Thymus (tissue), 14 donors: ENCODE measurements around the gene ZNF177. TPM values are rescaled to one million over a fixed set of nuclear protein-coding genes. Genes with fewer than 3 reads are reported as not detected.
A peak's percentile ranks its signal among the peaks of the same experiment; 100 is the strongest.
"Not testable (repeated sequence)": the region's sequence is repeated elsewhere in the genome, so short reads cannot be mapped to it uniquely, and the experiment has no call there.

Experiments
- DNase-seq, 9 donors: peaks; one replicate each; pipeline ENCODE4 v3.0.0-alpha.2; 2013; ENCODE audit warnings: low spot score in 9 of 9, low read depth in 6 of 9, missing footprints in 1 of 9
- H3K27ac ChIP-seq, 2 donors: one replicate each; pipeline ENCODE4 v1.5.1; 2013; ENCODE audit warnings: control low read depth in 1 of 2, low read depth in 1 of 2, low read length in 1 of 2, mild to moderate bottlenecking in 1 of 2, moderate library complexity in 1 of 2
- H3K27me3 ChIP-seq, 2 donors: one replicate each; pipeline ENCODE4 v1.5.1; 2013; ENCODE audit warnings: low read length in 1 of 2; ENCODE audit not compliant: control insufficient read depth in 2 of 2, insufficient read depth in 1 of 2
- H3K36me3 ChIP-seq, 2 donors: one replicate each; pipeline ENCODE4 v1.5.1; 2013; ENCODE audit warnings: low read length in 1 of 2, mild to moderate bottlenecking in 1 of 2, moderate library complexity in 1 of 2; ENCODE audit not compliant: control insufficient read depth in 2 of 2, insufficient read depth in 2 of 2
- H3K4me1 ChIP-seq, 2 donors: one replicate each; pipeline ENCODE4 v1.5.1; 2013; ENCODE audit warnings: low read length in 2 of 2; ENCODE audit not compliant: control insufficient read depth in 2 of 2, insufficient read depth in 2 of 2
- H3K4me3 ChIP-seq, 2 donors: one replicate each; pipeline ENCODE4 v1.5.1; 2013; ENCODE audit warnings: low read length in 2 of 2, control low read depth in 1 of 2, mild to moderate bottlenecking in 1 of 2
- H3K9me3 ChIP-seq, 2 donors: one replicate each; pipeline ENCODE4 v1.5.1; 2013; ENCODE audit warnings: low read length in 1 of 2, mild to moderate bottlenecking in 1 of 2; ENCODE audit not compliant: control insufficient read depth in 2 of 2, insufficient read depth in 1 of 2
- WGBS: extraction: QIAGEN DNeasy Blood & Tissue Kit; methylation state at CpG from one replicate; pipeline ENCODE4 v1.1.7; 2013; 5-methylcytosine and 5-hydroxymethylcytosine counted together
- long read RNA-seq, 10 donors: transcript quantifications; one replicate each; lab custom pipeline, GENCODE V29; 2026
- polyA plus RNA-seq: library from polyadenylated mRNA; stranded (reverse); fragments of 200-250 nt; gene quantifications from one replicate; pipeline ENCODE4 v1.2.3, GENCODE V29; 2013
- total RNA-seq: library from RNA; stranded (reverse); fragments of 120-200 nt; gene quantifications from one replicate; pipeline ENCODE4 v1.2.4, GENCODE V29; 2013
- donor health status: healthy.

Gene ZNF177
- total RNA-seq, result 2.9 TPM
- 13.8 TPM for polyA plus RNA-seq
- long read RNA-seq, donor 1, result 0 reads
- long read RNA-seq, donor 2, result 0 reads
- long read RNA-seq, donor 3, result 0 reads
- long read RNA-seq, donor 4, result 0 reads
- long read RNA-seq, donor 5, partial matches to known transcripts, result 8 of 8 reads
- long read RNA-seq, donor 5, other reads (novel, unspliced or antisense), result 0 of 8 reads
- long read RNA-seq, donor 6, result 0 reads
- long read RNA-seq, donor 7, result 0 reads
- long read RNA-seq, donor 8, result 0 reads
- long read RNA-seq, donor 9, result 0 reads
- long read RNA-seq, donor 10, result 0 reads

- 5% methylated on average over 28 of the region's 28 CpGs for WGBS
- Histone ChIP-seq H3K4me3 (peak within 1 kb of the TSS; percentile 34 to 56), H3K4me1 (peaks cover 4 to 6% of the 10 kb centered on the region in 2 donors), H3K27me3 (peaks cover 0 to 6% of the 10 kb centered on the region in 2 donors), H3K9me3 (peaks cover 3 to 9% of the 10 kb centered on the region in 2 donors), H3K36me3 (no peaks in the 10 kb centered on the region), H3K27ac (no peak within 1 kb of the TSS)
- peak in 5 of 9 donors; percentile 1 to 37 (median 20) for DNase-seq
Observed at GRCh38 chr19:9362905-9363304, at the start of gene ZNF177. ZNF177 (plus strand) TSS chr19:9363013; CDS start chr19:9378312, 15,299 bp downstream.

DNA sequence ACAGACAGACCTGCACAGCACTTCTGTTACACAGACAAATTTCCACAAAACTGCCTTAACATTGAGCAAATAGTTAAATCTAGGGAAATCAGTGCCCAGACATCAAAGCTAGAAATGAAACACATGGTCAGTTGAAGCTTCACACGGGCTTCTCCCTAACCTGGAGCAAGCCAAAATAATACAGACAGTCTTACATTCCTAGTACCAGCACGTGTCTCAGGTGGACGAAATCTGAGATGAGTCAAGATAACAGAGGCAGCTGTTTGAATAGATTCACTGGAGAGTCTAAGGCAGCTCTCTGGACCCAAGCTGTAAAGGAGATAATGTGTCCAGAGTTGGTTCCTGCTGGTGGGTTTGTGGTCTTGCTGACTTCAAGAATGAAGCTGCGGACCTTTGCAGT lies 49.1 kb upstream of the ZNF177 start:
- H3K27me3 ChIP-seq, result no peaks in the 10 kb centered on the region
- no peak overlapping the region for H3K4me3 ChIP-seq
- no peaks in the 10 kb centered on the region for H3K36me3 ChIP-seq
- WGBS, result 82% methylated on average over 4 of the region's 4 CpGs
- H3K9me3 ChIP-seq, result peaks cover 0 to 23% of the 10 kb centered on the region in 2 donors
- peaks cover 0 to 3% of the 10 kb centered on the region in 2 donors for H3K4me1 ChIP-seq
- DNase-seq, result no peak
- H3K27ac ChIP-seq, result no peak overlapping the region

- no peak overlapping the region for H3K4me3 ChIP-seq
- 97% methylated on average over 23 of the region's 23 CpGs for WGBS
Observed at GRCh38 chr19:9321338-9321737, 41.5 kb upstream of the ZNF177 start.

GRCh38 chr19:9321756-9322155 lies 41.1 kb upstream of the ZNF177 start:
- H3K27ac ChIP-seq, H3K36me3 ChIP-seq, H3K4me3 ChIP-seq, H3K27me3 ChIP-seq, H3K4me1 ChIP-seq, DNase-seq: not testable (repeated sequence)
- H3K9me3 ChIP-seq, result peaks cover 0 to 38% of the 10 kb centered on the region in 2 donors
- WGBS, result 94% methylated on average over 10 of the region's 14 CpGs

More at GRCh38 chr19:9321338-9321737, 41.5 kb upstream of the ZNF177 start:
- H3K27ac ChIP-seq, result no peak overlapping the region
- peaks cover 6 to 9% of the 10 kb centered on the region in 2 donors for H3K4me1 ChIP-seq
- no peak for DNase-seq
- H3K9me3 ChIP-seq, result peaks cover 0 to 38% of the 10 kb centered on the region in 2 donors
- H3K27me3 ChIP-seq, result no peaks in the 10 kb centered on the region
- H3K36me3 ChIP-seq, result no peaks in the 10 kb centered on the region

DNA sequence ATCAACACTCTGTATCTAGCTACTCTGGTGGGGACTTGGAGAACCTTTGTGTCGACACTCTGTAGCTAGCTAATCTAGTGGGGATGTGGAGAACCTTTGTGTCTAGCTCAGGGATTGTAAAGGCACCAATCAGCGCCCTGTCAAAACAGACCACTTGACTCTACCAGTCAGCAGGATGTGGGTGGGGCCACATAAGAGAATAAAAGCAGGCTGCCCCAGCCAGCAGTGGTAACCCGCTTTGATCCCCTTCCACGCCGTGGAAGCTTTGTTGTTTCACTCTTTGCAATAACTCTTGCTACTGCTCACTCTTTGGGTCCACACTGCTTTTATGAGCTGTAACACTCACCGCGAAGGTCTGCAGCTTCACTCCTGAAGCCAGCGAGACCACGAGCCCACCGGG lies 40.6 kb upstream of the ZNF177 start:
- 96% methylated on average over 10 of the region's 10 CpGs for WGBS
- H3K4me1 ChIP-seq, result not testable (repeated sequence)
- peaks cover 0 to 38% of the 10 kb centered on the region in 2 donors for H3K9me3 ChIP-seq

DNA sequence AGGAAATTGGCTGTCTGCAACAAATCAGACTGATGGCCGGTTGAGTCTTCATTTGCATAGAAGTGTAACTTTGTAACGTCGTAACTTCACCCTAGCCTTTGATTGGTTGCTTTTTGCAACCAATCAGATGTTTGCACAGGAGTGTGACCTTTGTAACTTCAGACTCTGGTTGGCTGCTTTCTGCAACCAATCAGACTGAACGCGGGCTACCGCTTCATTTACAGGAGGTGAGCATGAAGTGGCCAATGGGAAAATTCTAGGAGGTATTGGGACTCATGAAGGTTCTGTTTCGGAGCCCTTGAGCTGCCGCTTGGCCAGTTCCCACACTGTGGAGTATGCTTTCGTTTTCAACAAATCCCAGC lies 39.3 kb upstream of the ZNF177 start:
- WGBS, result 8% methylated on average over 9 of the region's 9 CpGs
- peaks cover 0 to 3% of the 10 kb centered on the region in 2 donors for H3K36me3 ChIP-seq
- H3K27me3 ChIP-seq, result no peaks in the 10 kb centered on the region
- H3K4me3 ChIP-seq, result peak overlapping the region; percentile 86 to 89
- DNase-seq, result no peak
- H3K27ac ChIP-seq, result peak overlapping the region; percentile 93 to 96
- H3K9me3 ChIP-seq, result peaks cover 2 to 42% of the 10 kb centered on the region in 2 donors
- H3K4me1 ChIP-seq, result peaks cover 6 to 9% of the 10 kb centered on the region in 2 donors

More for the DNA sequence above, 40.6 kb upstream of the ZNF177 start:
- not testable (repeated sequence) for H3K27ac ChIP-seq, H3K27me3 ChIP-seq, DNase-seq, H3K36me3 ChIP-seq, H3K4me3 ChIP-seq

DNA sequence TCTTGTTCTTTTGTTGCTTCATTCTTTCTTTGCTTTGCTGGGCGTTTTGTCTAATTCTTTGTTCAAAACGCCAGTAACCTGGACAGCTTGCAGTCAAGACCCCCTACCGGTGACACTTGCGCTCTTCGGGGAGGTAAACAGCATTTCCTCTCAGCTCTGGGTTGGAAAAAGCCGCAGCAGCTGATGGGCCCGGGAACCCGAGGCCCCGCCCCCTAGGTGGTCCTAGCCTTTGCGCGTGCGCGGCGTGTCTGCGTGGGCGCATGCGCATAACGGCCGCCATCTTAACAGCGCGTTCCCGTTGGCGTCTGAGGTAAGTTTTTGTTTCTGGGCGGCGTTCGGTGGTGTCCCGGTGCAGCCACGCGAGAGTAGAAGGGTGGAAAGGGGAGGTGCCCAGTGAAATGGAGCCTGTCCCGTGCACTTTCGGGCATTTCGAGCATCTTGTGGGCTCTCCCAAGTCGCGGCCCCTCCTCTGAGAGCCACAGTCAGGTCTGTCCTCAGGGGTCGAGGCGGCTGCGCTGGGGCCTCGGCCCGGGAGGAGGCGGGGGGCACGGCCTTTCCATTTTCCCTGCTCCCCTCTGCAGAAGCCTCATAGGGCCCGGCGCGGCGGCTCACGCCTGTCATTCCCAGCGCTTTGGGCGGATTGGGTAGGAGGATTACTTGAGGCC lies 38.8 kb upstream of the ZNF177 start, which contains the start of gene ZNF559:
Gene ZNF559 (plus strand): TSS at position 261 of the 665 bp plus-strand sequence. CDS start 14,371 bp downstream, outside the sequence.
- Histone ChIP-seq H3K4me1 (peaks cover 6 to 9% of the 10 kb centered on the region in 2 donors), H3K9me3 (peaks cover 2 to 42% of the 10 kb centered on the region in 2 donors), H3K27me3 (no peaks in the 10 kb centered on the region), H3K36me3 (peaks cover 0 to 5% of the 10 kb centered on the region in 2 donors), H3K4me3 (peak within 1 kb of the TSS; percentile 86 to 89), H3K27ac (peak within 1 kb of the TSS; percentile 93 to 96)
- peak; percentile 81 to 99 (median 94) for DNase-seq
- under 1% methylated on average over 48 of the region's 48 CpGs for WGBS

- 48% methylated on average over 9 of the region's 9 CpGs for WGBS
- Histone ChIP-seq H3K36me3 (peaks cover 0 to 5% of the 10 kb centered on the region in 2 donors), H3K4me3 (peak overlapping the region; percentile 86 to 89), H3K27me3 (no peaks in the 10 kb centered on the region), H3K27ac (peak overlapping the region; percentile 93 to 96), H3K9me3 (peaks cover 2 to 44% of the 10 kb centered on the region in 2 donors), H3K4me1 (peaks cover 6 to 9% of the 10 kb centered on the region in 2 donors)
- no peak for DNase-seq
Observed at GRCh38 chr19:9324584-9324962, 38.2 kb upstream of the ZNF177 start.

- Histone ChIP-seq H3K9me3 (peaks cover 11 to 36% of the 10 kb centered on the region in 2 donors), H3K36me3 (peaks cover 12 to 25% of the 10 kb centered on the region in 2 donors), H3K4me1 (no peaks in the 10 kb centered on the region), H3K4me3 (no peak overlapping the region), H3K27ac (no peak overlapping the region), H3K27me3 (no peaks in the 10 kb centered on the region)
- no peak for DNase-seq
Observed at GRCh38 chr19:9329999-9330398, 32.8 kb upstream of the ZNF177 start.
